ENCODE results near the gene ST6GALNAC1. TPM values are rescaled to one million over a fixed set of nuclear protein-coding genes. Genes with fewer than 3 reads are reported as not detected.

ST6GALNAC1 gene
- total and polyA plus RNA-seq, 2 of the 13 experiments (the other 11 are each of a cell fraction or from before 2014, with no cell fraction given) = not detected

- in situ Hi-C loops (cut with HindIII; ENCODE audit: extremely low pct_ligation_motif_present, low pct_unique_long_range_greater_than_20kb) = no loop called here
- 30% methylated on average over 1 of the region's 1 CpG for WGBS (ENCODE audit: low lambda C conversion rate)
- ATAC-seq = peak; percentile 68
- Histone ChIP-seq H4K20me1 (ENCODE audit: insufficient read depth, low read length) (no peaks in the 10 kb centered on the region), H3K27ac (ENCODE audit: extremely low read length, insufficient read depth, low read length) (no peak overlapping the region), H3K9ac (ENCODE audit: insufficient read depth, low read depth, low read length) (no peak overlapping the region), H3K79me2 (ENCODE audit: insufficient read depth, low read length) (no peaks in the 10 kb centered on the region), H3K9me3 (ENCODE audit: low read length) (no peaks in the 10 kb centered on the region), H2AFZ (ENCODE audit: low read length) (no peak overlapping the region), H3K4me1 (ENCODE audit: insufficient read depth, low read length) (peaks cover 29% of the 10 kb centered on the region), H3K27me3 (ENCODE audit: control insufficient read depth in 1 of 2, insufficient read depth in 2 of 2, low read length in 2 of 2) (no peaks in the 10 kb centered on the region), H3K4me3 (replicated peaks in 1 of 3; ENCODE audit: insufficient read depth in 1 of 3, low read depth in 2 of 3, low read length in 3 of 3) (no peak overlapping the region), H3K36me3 (replicated peaks in 1 of 2; ENCODE audit: control insufficient read depth in 1 of 2, insufficient read depth in 2 of 2, low read length in 2 of 2) (peaks cover 5 to 18% of the 10 kb centered on the region in 2 experiments; a peak in 4 of 5 replicates), H3K4me2 (ENCODE audit: low read depth, low read length) (no peak overlapping the region)
- intact Hi-C loops (cut with micrococcal nuclease; ENCODE audit: unreplicated experiment) = no loop called here
- DNase-seq (ENCODE audit: low spot score) = peak; percentile 72
- ChIA-PET CTCF (ENCODE audit: low intra/inter-chr PET ratio, low total read pairs) (no interaction called here), POLR2A (interaction anchor here (0.9 kb wide), 1 partner anchor 9 kb away, joined by 3 read pairs; no protein-coding TSS in a partner anchor)
- no peak for FAIRE-seq
- no TSS peak for BruUV-seq (replicated peaks)
- TF ChIP-seq MNT (IDR thresholded peaks at IDR 0.05) (peak; percentile 43; the same call in 1 of the 2 replicates), CHD4 (IDR thresholded peaks at IDR 0.05; ENCODE audit: borderline replicate concordance, low read length) (no peak), ZNF362 (CRISPR knock-in tag; IDR thresholded peaks at IDR 0.05; ENCODE audit: borderline replicate concordance) (peak; percentile 69; the same call in 1 of the 2 replicates), RFXANK (CRISPR knock-in tag; IDR thresholded peaks at IDR 0.05) (no peak), GPBP1L1 (CRISPR knock-in tag; IDR thresholded peaks at IDR 0.05) (no peak), RNF219 (CRISPR knock-in tag; IDR thresholded peaks at IDR 0.05) (no peak), ZMYM2 (CRISPR knock-in tag; IDR thresholded peaks at IDR 0.05) (0 out of 2 replicates have a peak, but pooled peaks have one; percentile 10), NBN (conservative IDR thresholded peaks at IDR 0.05) (no peak), ZNF782 (CRISPR knock-in tag; IDR thresholded peaks at IDR 0.05; ENCODE audit: borderline replicate concordance) (no peak), RBM39 (IDR thresholded peaks at IDR 0.05; ENCODE audit: low read depth, low read length, poor library complexity, severe bottlenecking) (no peak), ZNF484 (CRISPR knock-in tag; IDR thresholded peaks at IDR 0.05; ENCODE audit: borderline replicate concordance, low read depth) (no peak), STAT6 (CRISPR knock-in tag; IDR thresholded peaks at IDR 0.05; ENCODE audit: borderline replicate concordance) (no peak), ZFY (CRISPR knock-in tag; IDR thresholded peaks at IDR 0.05) (no peak)
Measured at GRCh38 chr17:76679239-76679638, 35.7 kb upstream of the ST6GALNAC1 start.

All from HepG2 (cell line).